HG02571 (cell line): Measurements from ENCODE around the gene NOTO.
A peak's percentile ranks its signal among the peaks of the same experiment; 100 is the strongest.

Experiments
- ATAC-seq: cut with Tn5 transposase; IDR thresholded peaks from one replicate; pipeline ENCODE4 v1.9.1; 2021; ENCODE audit warnings: mild to moderate bottlenecking, moderate library complexity; ENCODE audit not compliant: unreplicated experiment

The NOTO gene

GRCh38 chr2:73233154-73233931, 31.0 kb downstream of the NOTO start, which contains the start of gene PRADC1:
TSS of gene PRADC1 (minus strand) at chr2:73233239. CDS start at chr2:73233160, 79 bp downstream.
- peak; percentile 90 for ATAC-seq

DNA sequence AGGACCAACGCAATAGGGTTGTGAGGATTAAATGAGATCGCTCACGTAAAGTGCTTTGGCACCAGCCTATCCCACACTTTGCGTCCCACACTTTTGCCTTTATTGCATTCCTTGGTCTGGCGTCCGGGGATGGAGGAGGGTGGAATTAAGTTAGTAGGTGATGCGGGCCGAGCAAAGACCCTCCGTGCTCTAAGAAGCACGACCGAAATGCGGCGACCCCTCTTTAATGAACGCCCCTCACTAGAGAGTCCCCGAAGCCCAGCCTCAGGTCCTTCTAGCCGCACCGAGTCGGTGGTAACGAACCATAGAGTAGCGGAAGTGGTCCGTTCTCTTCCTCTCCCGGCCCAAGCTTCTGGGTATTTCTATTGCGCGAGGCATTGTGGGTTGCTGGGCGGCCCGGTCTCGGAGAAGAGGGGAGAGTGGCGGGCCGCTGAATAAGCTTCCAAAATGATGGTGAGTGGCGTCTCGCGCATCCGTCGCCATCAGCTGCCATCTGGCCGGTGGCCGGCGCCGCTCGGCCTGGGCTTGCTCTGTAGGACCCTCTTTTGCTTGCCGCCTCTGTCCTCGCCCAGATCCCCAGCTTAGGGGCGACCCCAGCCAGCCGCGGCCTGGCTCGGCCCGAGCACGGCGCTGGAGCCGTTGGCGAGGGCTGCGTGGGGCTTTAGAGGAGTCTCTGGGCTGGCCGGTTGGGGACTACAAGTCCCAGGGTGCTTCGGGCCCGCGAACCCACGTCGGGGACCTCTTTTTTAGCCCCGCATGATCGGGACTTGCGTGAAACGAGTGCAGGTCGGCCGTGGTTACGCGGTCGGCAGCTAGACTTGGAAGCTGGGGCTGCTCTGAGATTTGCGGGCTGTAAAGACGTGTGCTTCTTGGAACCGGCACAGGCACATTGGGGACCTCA, 31.8 kb downstream of the NOTO start, which contains the start of gene CCT7:
Gene CCT7, plus strand, starts transcription at position 377 of the 901 bp plus-strand sequence. Its CDS starts 71 bp downstream, at position 448.
- ATAC-seq, result peak; percentile 62

DNA sequence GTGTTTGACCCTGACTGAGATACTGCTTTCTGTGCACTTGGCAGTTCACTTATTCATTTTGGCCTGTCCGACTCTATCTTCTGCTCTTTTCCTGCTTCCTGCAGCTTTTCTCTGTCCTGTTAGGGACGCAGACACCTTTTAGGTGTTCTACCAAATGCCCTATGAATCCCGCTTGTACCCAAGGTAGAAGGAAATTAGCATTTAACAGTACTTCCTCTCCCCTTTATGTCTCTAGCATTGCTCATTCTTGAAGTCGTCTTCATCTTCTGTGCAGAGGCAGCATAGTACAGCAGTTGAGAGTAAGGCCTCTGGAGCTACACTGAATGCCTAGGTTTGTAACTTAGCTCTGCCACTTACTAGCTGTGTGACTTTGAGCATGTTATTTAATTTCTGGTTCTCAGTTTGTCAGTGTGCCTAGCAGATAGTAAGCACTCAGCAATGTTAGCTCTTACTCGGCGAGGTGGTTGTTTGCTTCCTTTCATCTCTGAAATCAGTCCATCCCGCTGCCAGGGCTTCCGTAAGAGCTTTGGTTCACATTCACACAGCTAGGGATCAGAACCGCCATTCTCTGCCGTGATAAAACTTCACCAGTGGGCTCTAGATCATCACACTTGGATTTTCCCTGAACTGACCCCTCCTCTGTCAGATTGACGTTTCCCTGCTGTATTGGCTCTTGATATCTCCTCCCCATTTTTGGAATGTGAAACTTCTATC, 33.1 kb downstream of the NOTO start:
- no peak for ATAC-seq

GRCh38 chr2:73237168-73237567, 34.8 kb downstream of the NOTO start:
- ATAC-seq, result no peak

GRCh38 chr2:73238149-73238548, 35.8 kb downstream of the NOTO start:
- ATAC-seq, result no peak

- no peak for ATAC-seq
Observed at GRCh38 chr2:73238976-73239375, 36.6 kb downstream of the NOTO start.

GRCh38 chr2:73239776-73240175, 37.4 kb downstream of the NOTO start:
- no peak for ATAC-seq

GRCh38 chr2:73243884-73244570, 41.7 kb downstream of the NOTO start:
- ATAC-seq, result no peak

GRCh38 chr2:73244580-73244979, 42.2 kb downstream of the NOTO start:
- ATAC-seq, result no peak

- no peak for ATAC-seq
Observed at GRCh38 chr2:73246850-73247249, 44.5 kb downstream of the NOTO start.

- no peak for ATAC-seq
Observed at GRCh38 chr2:73249636-73250035, 47.3 kb downstream of the NOTO start.

GRCh38 chr2:73250872-73251846, 48.8 kb downstream of the NOTO start:
- no peak for ATAC-seq

DNA sequence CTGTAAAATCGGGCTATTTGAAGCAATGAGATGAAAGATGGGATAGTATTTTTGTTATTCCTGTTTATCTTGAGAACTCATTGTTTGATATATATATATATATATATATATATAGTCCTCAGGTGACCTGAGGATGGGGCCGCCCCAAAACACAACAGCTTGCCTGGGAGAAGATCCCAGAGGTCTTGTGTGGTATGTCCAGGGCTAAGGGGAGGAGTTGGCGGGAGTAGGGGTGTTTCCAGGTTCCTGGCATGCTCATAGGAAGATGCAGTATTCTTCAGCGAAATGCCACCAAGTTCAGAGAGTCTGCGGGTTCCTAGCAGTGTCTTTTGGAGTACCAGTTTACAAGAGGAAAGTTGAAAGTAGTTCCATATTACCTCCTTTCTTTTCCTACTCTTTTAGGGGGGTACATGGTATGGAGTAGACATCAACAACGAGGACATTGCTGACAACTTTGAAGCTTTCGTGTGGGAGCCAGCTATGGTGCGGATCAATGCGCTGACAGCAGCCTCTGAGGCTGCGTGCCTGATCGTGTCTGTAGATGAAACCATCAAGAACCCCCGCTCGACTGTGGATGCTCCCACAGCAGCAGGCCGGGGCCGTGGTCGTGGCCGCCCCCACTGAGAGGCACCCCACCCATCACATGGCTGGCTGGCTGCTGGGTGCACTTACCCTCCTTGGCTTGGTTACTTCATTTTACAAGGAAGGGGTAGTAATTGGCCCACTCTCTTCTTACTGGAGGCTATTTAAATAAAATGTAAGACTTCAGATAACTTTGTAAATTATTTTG, 50.1 kb downstream of the NOTO start:
- no peak for ATAC-seq

- no peak for ATAC-seq
Observed at GRCh38 chr2:73253400-73253799, 51.0 kb downstream of the NOTO start.

GRCh38 chr2:73253901-73254300, 51.5 kb downstream of the NOTO start:
- ATAC-seq, result no peak

- no peak for ATAC-seq
Observed at GRCh38 chr2:73254343-73255006, 52.1 kb downstream of the NOTO start.

DNA sequence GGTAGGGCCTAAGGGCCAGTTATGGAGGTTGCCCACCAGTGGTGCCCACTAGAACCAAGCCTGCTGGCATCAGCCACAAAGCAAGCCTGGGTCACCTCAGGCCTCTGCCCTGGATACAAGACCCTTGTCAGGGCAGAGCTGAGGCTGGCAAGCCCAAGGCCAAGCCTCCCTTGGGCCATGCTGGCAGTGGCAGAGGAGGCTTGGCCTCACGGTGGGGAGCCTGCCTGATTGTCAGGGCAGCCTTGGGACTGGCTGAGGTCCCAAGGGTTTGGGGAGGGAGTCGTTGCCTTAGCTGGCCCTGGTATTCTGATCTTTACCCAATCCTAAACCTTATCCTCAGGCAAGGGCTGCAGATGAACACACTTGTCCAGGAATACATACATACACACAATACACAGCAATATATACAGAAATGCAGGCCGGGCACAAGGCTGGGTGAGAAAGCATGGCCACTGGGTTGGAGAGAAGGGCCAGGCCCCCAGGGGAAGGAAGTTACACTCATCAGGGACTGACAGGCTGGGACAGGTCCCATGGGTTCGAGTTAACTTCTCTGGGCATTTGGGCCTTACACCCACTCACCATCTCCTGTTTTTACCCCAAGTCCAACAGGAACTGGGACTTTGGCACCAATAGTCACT, 52.8 kb downstream of the NOTO start:
- ATAC-seq, result no peak
